GM12874 (cell line): ENCODE data around the gene FHAD1.

Source experiments
- TF ChIP-seq, protein P1 (sequence below): IDR thresholded peaks from 2 replicates; pipeline ENCODE4 v1.5.1; 2011; ENCODE audit warnings: low read depth, mild to moderate bottlenecking, control low read depth, low read length, moderate library complexity; ENCODE audit not compliant: insufficient read depth

Gene FHAD1

DNA sequence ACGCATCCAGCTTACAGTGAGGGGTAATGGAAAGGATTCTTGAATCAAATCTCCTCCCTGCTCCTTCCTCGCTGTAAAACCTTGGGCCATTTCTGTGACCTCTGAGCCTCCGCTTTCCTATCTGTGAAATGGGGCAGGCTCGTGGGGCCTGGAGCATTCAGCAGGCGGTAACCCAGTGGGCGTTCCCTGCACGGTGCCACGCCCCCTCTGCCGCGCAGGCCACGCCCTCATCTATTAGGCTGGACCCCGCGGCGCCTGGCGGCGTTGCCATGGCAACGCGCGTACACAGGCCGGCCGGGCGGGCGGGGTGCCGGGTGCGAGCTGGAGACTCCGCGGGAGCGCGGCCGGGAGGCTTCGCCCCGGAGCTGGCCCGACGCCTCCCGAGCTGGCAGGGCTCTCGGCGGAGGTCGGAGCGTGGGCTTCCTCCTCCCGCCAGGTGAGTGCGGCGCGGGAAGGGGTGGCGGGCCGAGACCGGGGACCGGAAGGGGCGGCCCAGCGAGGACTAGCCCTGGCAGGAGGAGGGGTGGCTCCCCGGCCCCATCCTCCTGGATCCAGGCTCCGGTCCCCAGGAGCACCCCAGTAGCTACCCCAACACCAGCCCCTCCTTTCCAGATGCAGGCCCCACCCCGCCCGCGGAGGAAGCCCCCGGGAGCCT lies at the start of gene FHAD1:
Gene FHAD1 (plus strand): TSS at position 264 of the 655 bp plus-strand sequence. CDS start 4,562 bp downstream, outside the sequence.
- TF ChIP-seq, protein P1, sequence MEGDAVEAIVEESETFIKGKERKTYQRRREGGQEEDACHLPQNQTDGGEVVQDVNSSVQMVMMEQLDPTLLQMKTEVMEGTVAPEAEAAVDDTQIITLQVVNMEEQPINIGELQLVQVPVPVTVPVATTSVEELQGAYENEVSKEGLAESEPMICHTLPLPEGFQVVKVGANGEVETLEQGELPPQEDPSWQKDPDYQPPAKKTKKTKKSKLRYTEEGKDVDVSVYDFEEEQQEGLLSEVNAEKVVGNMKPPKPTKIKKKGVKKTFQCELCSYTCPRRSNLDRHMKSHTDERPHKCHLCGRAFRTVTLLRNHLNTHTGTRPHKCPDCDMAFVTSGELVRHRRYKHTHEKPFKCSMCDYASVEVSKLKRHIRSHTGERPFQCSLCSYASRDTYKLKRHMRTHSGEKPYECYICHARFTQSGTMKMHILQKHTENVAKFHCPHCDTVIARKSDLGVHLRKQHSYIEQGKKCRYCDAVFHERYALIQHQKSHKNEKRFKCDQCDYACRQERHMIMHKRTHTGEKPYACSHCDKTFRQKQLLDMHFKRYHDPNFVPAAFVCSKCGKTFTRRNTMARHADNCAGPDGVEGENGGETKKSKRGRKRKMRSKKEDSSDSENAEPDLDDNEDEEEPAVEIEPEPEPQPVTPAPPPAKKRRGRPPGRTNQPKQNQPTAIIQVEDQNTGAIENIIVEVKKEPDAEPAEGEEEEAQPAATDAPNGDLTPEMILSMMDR = no peak

- TF ChIP-seq, protein P1 = no peak
Observed at GRCh38 chr1:15197591-15198447, 49.2 kb upstream of the FHAD1 start.

GRCh38 chr1:15198684-15199083 lies 48.3 kb upstream of the FHAD1 start:
- TF ChIP-seq, protein P1 = no peak

GRCh38 chr1:15201221-15201620 lies 45.8 kb upstream of the FHAD1 start:
- TF ChIP-seq, protein P1 = no peak

GRCh38 chr1:15201849-15202551 lies 45.0 kb upstream of the FHAD1 start:
- TF ChIP-seq, protein P1 = no peak

DNA sequence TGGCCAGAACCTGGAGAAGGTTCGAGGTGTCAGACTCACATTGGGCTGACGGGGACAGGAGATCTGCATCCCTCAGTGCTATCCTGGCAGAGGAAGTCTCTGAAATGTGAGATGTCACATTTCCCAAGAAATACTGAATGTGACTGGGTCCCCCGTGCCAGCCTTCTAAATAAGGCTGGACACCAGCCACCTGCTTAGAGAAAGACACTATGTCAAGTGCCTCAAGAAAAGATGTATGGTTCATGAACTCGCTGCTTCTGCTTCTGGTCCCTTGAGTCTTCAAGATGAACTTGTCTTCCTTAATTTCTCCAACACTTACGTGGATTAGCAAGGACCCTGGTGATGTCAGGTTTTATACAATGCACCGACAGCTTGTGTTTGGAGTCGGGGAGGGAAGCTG lies 42.1 kb upstream of the FHAD1 start:
- TF ChIP-seq, protein P1 = no peak
